ENCODE results near the gene CC2D2A.

DNA sequence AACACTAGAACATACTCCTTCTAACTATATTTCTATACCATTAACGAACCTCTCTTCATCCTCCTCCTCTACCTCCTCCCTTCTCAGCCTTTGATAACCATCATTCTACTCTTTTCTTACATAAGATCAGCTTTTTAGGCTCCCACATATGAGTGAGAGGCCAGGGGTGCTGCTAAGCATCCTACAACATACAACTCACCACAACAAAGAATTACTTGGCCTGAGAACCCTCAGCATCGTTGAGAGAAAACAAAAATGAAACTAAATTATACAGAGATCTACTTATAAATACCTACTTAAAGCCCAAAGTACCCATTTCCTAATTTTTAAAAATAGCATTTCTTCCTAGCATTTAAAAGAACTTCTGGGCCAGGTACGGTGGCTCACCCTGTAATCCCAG lies 77.7 kb downstream of the CC2D2A start:
- TF ChIP-seq, protein P1, sequence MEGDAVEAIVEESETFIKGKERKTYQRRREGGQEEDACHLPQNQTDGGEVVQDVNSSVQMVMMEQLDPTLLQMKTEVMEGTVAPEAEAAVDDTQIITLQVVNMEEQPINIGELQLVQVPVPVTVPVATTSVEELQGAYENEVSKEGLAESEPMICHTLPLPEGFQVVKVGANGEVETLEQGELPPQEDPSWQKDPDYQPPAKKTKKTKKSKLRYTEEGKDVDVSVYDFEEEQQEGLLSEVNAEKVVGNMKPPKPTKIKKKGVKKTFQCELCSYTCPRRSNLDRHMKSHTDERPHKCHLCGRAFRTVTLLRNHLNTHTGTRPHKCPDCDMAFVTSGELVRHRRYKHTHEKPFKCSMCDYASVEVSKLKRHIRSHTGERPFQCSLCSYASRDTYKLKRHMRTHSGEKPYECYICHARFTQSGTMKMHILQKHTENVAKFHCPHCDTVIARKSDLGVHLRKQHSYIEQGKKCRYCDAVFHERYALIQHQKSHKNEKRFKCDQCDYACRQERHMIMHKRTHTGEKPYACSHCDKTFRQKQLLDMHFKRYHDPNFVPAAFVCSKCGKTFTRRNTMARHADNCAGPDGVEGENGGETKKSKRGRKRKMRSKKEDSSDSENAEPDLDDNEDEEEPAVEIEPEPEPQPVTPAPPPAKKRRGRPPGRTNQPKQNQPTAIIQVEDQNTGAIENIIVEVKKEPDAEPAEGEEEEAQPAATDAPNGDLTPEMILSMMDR (IDR thresholded peaks at IDR 0.05), result no peak
- TF ChIP-seq POLR2A (IDR thresholded peaks at IDR 0.05) (no peak), POLR2AphosphoS5 (IDR thresholded peaks at IDR 0.05) (no peak)

Measured in transverse colon (tissue), 4 donors.